Measurements from ENCODE around the gene SSBP3. TPM values are rescaled to one million over a fixed set of nuclear protein-coding genes. Genes with fewer than 3 reads are reported as not detected.

Gene SSBP3
- total and polyA plus RNA-seq, 2 of the 13 experiments (the other 11 are each of a cell fraction or from before 2014, with no cell fraction given), result 8.5 to 17.6 TPM

- FAIRE-seq, result no peak
- Histone ChIP-seq H3K9me3 (ENCODE audit: low read length) (no peaks in the 10 kb centered on the region), H4K20me1 (ENCODE audit: insufficient read depth, low read length) (no peaks in the 10 kb centered on the region), H3K4me3 (replicated peaks in 1 of 3; ENCODE audit: insufficient read depth in 1 of 3, low read depth in 2 of 3, low read length in 3 of 3) (no peak overlapping the region), H3K9ac (ENCODE audit: insufficient read depth, low read depth, low read length) (no peak overlapping the region), H3K79me2 (ENCODE audit: insufficient read depth, low read length) (peaks cover 10% of the 10 kb centered on the region), H3K4me2 (ENCODE audit: low read depth, low read length) (no peak overlapping the region), H3K27ac (ENCODE audit: extremely low read length, insufficient read depth, low read length) (no peak overlapping the region), H3K4me1 (ENCODE audit: insufficient read depth, low read length) (no peaks in the 10 kb centered on the region), H2AFZ (ENCODE audit: low read length) (no peak overlapping the region), H3K27me3 (ENCODE audit: control insufficient read depth in 1 of 2, insufficient read depth in 2 of 2, low read length in 2 of 2) (no peaks in the 10 kb centered on the region), H3K36me3 (replicated peaks in 1 of 2; ENCODE audit: control insufficient read depth in 1 of 2, insufficient read depth in 2 of 2, low read length in 2 of 2) (no peaks in the 10 kb centered on the region; a peak in 1 of 5 replicates)
- in situ Hi-C loops (cut with HindIII; ENCODE audit: extremely low pct_ligation_motif_present, low pct_unique_long_range_greater_than_20kb), result no loop called here
- DNase-seq (ENCODE audit: low spot score), result no peak
- intact Hi-C loops (cut with micrococcal nuclease; ENCODE audit: unreplicated experiment), result no loop called here
- ChIA-PET CTCF (ENCODE audit: low intra/inter-chr PET ratio, low total read pairs) (no interaction called here), POLR2A (no interaction called here)
- 88% methylated on average over 1 of the region's 2 CpGs for WGBS (ENCODE audit: low lambda C conversion rate)
- no peak for TF ChIP-seq ZNF737 (CRISPR knock-in tag; IDR thresholded peaks at IDR 0.05; ENCODE audit: borderline replicate concordance)
- no peak for TF ChIP-seq IRF9 (CRISPR knock-in tag; IDR thresholded peaks at IDR 0.05; ENCODE audit: borderline replicate concordance)
- TF ChIP-seq ZNF292 (CRISPR knock-in tag; IDR thresholded peaks at IDR 0.05; ENCODE audit: borderline replicate concordance, low read depth), result no peak
- TF ChIP-seq SOX13 (IDR thresholded peaks at IDR 0.05), result no peak
- TF ChIP-seq SOX13 (CRISPR knock-in tag; conservative IDR thresholded peaks at IDR 0.05 in 1 of 2, IDR thresholded peaks at IDR 0.05 in 1 of 2), result no peak
- TF ChIP-seq NPAS2 (CRISPR knock-in tag; IDR thresholded peaks at IDR 0.05; ENCODE audit: borderline replicate concordance), result no peak
- TF ChIP-seq ZNF33A (CRISPR knock-in tag; IDR thresholded peaks at IDR 0.05; ENCODE audit: borderline replicate concordance), result no peak
- TF ChIP-seq RBAK (CRISPR knock-in tag; IDR thresholded peaks at IDR 0.05), result no peak
- no peak for TF ChIP-seq ZBTB39 (CRISPR knock-in tag; IDR thresholded peaks at IDR 0.05)
- TF ChIP-seq ZNF275 (CRISPR knock-in tag; IDR thresholded peaks at IDR 0.05; ENCODE audit: borderline replicate concordance), result no peak
- ATAC-seq, result no peak
- no TSS peak for BruUV-seq (replicated peaks)
These were observed 101.7 kb downstream of the SSBP3 start for GRCh38 chr1:54304518-54304917.
